Mucosa of descending colon (tissue), 3 donors: ENCODE results near the gene LDOC1. TPM values are rescaled to one million over a fixed set of nuclear protein-coding genes. Genes with fewer than 3 reads are reported as not detected.
"Not testable (repeated sequence)": the region's sequence is repeated elsewhere in the genome, so short reads cannot be mapped to it uniquely, and the experiment has no call there.

ENCODE experiments used
- ATAC-seq: fragments of 200-7000 bp; cut with Tn5 transposase; one replicate; pipeline ENCODE4 v1.9.1; 2020; ENCODE audit warnings: mild to moderate bottlenecking, moderate library complexity
- DNase-seq, 3 donors: peaks; one replicate each; pipeline ENCODE4 v3.0.0-alpha.2; 2020
- H3K36me3 ChIP-seq: fragments of 200-600 bp; one replicate; pipeline ENCODE4 v1.8.0; 2021; ENCODE audit warnings: low read depth, mild to moderate bottlenecking
- H3K4me1 ChIP-seq: fragments of 200-600 bp; one replicate; pipeline ENCODE4 v1.8.0; 2021; ENCODE audit warnings: low read depth, mild to moderate bottlenecking
- H3K4me3 ChIP-seq: fragments of 200-600 bp; one replicate; pipeline ENCODE4 v1.8.0; 2021; ENCODE audit warnings: mild to moderate bottlenecking
- H3K9me3 ChIP-seq: fragments of 200-600 bp; one replicate; pipeline ENCODE4 v1.8.0; 2021; ENCODE audit warnings: mild to moderate bottlenecking
- CTCF ChIP-seq: fragments of 200-600 bp; IDR thresholded peaks from one replicate; pipeline ENCODE4 v1.8.0; 2022; ENCODE audit warnings: antibody characterized with exemption, mild to moderate bottlenecking
- intact Hi-C, 2 donors: fragments of 100-400 bp; cut with DNase I in 1 of 2; cut with micrococcal nuclease in 1 of 2; formaldehyde crosslinking; loops; one replicate each; pipeline versions ENCODE4 v1.11.0 to v1.11.1; 2022; cut with DNase I, micrococcal nuclease
- total RNA-seq, 3 donors: library from RNA; stranded (reverse); fragmentation: NEBNext Ultra II Directional in 2 of 3; extraction: Animal tissue kit (Norgen Biotek cat#: 25700) in 2 of 3; gene quantifications; one replicate each; pipeline versions ENCODE4 v1.2.1 to v1.2.4, GENCODE V29; 2021 to 2023
- donor health status: DM: no; HTN: no; CAD: no; lungs with moderate emphysema.
- donor health status: DM: no; HTN: no; CAD: no.
- donor health status: DM: no; HTN: yes; CAD: no.

Gene LDOC1
- total RNA-seq, 3 donors from 2014 or later, result 1.3 to 12.3 (median 3.6) TPM

- no peak for DNase-seq
- no peak for ATAC-seq
- Histone ChIP-seq H3K4me3 (no peak overlapping the region), H3K4me1 (no peaks in the 10 kb centered on the region), H3K9me3 (no peaks in the 10 kb centered on the region), H3K36me3 (no peaks in the 10 kb centered on the region)
- TF ChIP-seq CTCF, result no peak
- intact Hi-C loops, result no loop called here
Observed at GRCh38 chrX:141185366-141185765, 8.4 kb upstream of the LDOC1 start.

- intact Hi-C loops, result no loop called here
- no peak for TF ChIP-seq CTCF
Observed at GRCh38 chrX:141183000-141183399, 6.1 kb upstream of the LDOC1 start.

GRCh38 chrX:141180851-141181250, 3.9 kb upstream of the LDOC1 start:
- no peak for TF ChIP-seq CTCF
- H3K4me1 ChIP-seq, result no peaks in the 10 kb centered on the region
- ATAC-seq (no peak), DNase-seq (no peak)
- intact Hi-C loops, result no loop called here
- H3K36me3 ChIP-seq, result no peaks in the 10 kb centered on the region
- H3K9me3 ChIP-seq, result no peaks in the 10 kb centered on the region
- no peak overlapping the region for H3K4me3 ChIP-seq

More at GRCh38 chrX:141183000-141183399, 6.1 kb upstream of the LDOC1 start:
- Histone ChIP-seq H3K4me3 (no peak overlapping the region), H3K9me3 (no peaks in the 10 kb centered on the region), H3K4me1 (no peaks in the 10 kb centered on the region), H3K36me3 (no peaks in the 10 kb centered on the region)
- DNase-seq, result no peak
- ATAC-seq, result no peak

- DNase-seq (no peak), ATAC-seq (no peak)
- no peak for TF ChIP-seq CTCF
- Histone ChIP-seq H3K36me3 (no peaks in the 10 kb centered on the region), H3K4me1 (no peaks in the 10 kb centered on the region), H3K9me3 (no peaks in the 10 kb centered on the region), H3K4me3 (no peak overlapping the region)
- intact Hi-C loops, result no loop called here
Observed at GRCh38 chrX:141175786-141176185, 1.1 kb downstream of the LDOC1 start.

- Histone ChIP-seq H3K36me3 (no peaks in the 10 kb centered on the region), H3K9me3 (no peaks in the 10 kb centered on the region), H3K4me1 (no peaks in the 10 kb centered on the region), H3K4me3 (no peak overlapping the region)
- TF ChIP-seq CTCF, result no peak
- intact Hi-C loops, result no loop called here
- ATAC-seq (no peak), DNase-seq (no peak)
Observed at GRCh38 chrX:141164406-141164805, 12.5 kb downstream of the LDOC1 start.

- H3K9me3 ChIP-seq, result no peaks in the 10 kb centered on the region
- H3K4me1 ChIP-seq, result no peaks in the 10 kb centered on the region
- intact Hi-C loops, result no loop called here
- H3K36me3 ChIP-seq, result no peaks in the 10 kb centered on the region
- TF ChIP-seq CTCF, result no peak
- H3K4me3 ChIP-seq, result no peak overlapping the region
- ATAC-seq (no peak), DNase-seq (no peak)
Observed at GRCh38 chrX:141158084-141158483, 18.8 kb downstream of the LDOC1 start.

GRCh38 chrX:141155231-141155630, 21.7 kb downstream of the LDOC1 start:
- H3K9me3 ChIP-seq, H3K4me1 ChIP-seq, H3K4me3 ChIP-seq, intact Hi-C loops, DNase-seq, ATAC-seq, H3K36me3 ChIP-seq: not testable (repeated sequence)
